Spleen (tissue), 7 donors: Measurements from ENCODE around the gene HMGCLL1.

Source experiments
- POLR2A ChIP-seq, 3 donors: fragments of 450-650 bp; IDR thresholded peaks; one replicate each; pipeline ENCODE4 v1.5.1; 2017; ENCODE audit warnings: antibody characterized with exemption in 3 of 3, mild to moderate bottlenecking in 1 of 3
- POLR2AphosphoS5 ChIP-seq, 3 donors: sonication (generic); formaldehyde crosslinking; IDR thresholded peaks; one replicate each; pipeline ENCODE4 v1.5.1; 2017; ENCODE audit warnings: antibody characterized with exemption in 3 of 3
- TF ChIP-seq, protein P1 (sequence below), 11 experiments: fragments of 200-600 bp in 7 of 11; fragments of 450-650 bp in 4 of 11; sonication (generic) in 4 of 11; IDR thresholded peaks in 8 of 11; conservative IDR thresholded peaks in 3 of 11; 1 replicate in 7 of 11; 2 replicates in 4 of 11; pipeline versions ENCODE4 v1.4.0 to v1.8.0; 2016 to 2021; ENCODE audit warnings: antibody characterized with exemption in 11 of 11, inconsistent platforms in 4 of 11, mild to moderate bottlenecking in 1 of 11
- donor health status: DM: no; HTN: no; CAD: no; lungs with moderate emphysema.
- donor health status: DM: no; HTN: no; CAD: no.
- donor health status: DM: no; HTN: no; CAD: no.

DNA sequence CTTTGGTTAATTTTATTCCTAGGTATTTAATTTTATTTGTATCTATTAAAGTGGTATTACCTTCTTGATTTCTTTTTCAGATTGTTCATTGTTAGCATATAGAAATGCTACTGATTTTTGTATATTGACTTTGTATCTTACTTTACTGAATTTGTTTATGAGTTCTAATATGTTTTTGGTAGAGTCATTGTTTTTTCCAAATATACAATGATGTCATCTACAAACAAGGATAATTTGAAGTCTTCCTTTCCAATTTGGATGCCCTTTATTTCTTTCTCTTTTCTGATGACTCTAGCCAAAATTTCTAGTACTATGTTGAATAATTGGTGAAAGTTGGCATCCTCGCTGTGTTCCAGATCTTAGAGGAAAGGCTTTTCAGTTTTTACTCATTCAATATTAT lies 43.0 kb upstream of the HMGCLL1 start:
- TF ChIP-seq POLR2A (IDR thresholded peaks at IDR 0.05) (no peak), POLR2AphosphoS5 (IDR thresholded peaks at IDR 0.05) (no peak)
- TF ChIP-seq, protein P1, sequence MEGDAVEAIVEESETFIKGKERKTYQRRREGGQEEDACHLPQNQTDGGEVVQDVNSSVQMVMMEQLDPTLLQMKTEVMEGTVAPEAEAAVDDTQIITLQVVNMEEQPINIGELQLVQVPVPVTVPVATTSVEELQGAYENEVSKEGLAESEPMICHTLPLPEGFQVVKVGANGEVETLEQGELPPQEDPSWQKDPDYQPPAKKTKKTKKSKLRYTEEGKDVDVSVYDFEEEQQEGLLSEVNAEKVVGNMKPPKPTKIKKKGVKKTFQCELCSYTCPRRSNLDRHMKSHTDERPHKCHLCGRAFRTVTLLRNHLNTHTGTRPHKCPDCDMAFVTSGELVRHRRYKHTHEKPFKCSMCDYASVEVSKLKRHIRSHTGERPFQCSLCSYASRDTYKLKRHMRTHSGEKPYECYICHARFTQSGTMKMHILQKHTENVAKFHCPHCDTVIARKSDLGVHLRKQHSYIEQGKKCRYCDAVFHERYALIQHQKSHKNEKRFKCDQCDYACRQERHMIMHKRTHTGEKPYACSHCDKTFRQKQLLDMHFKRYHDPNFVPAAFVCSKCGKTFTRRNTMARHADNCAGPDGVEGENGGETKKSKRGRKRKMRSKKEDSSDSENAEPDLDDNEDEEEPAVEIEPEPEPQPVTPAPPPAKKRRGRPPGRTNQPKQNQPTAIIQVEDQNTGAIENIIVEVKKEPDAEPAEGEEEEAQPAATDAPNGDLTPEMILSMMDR (IDR thresholded peaks at IDR 0.05 in 8 of 11, conservative IDR thresholded peaks at IDR 0.05 in 3 of 11) = no peak
